GM18511 (cell line): ENCODE data around the gene EEF1G.
"Not testable (repeated sequence)": the region's sequence is repeated elsewhere in the genome, so short reads cannot be mapped to it uniquely, and the experiment has no call there.

Experiments used
- ATAC-seq: cut with Tn5 transposase; IDR thresholded peaks from one replicate; pipeline ENCODE4 v1.9.1; 2021; ENCODE audit warnings: mild to moderate bottlenecking, moderate library complexity; ENCODE audit not compliant: unreplicated experiment

The EEF1G gene

GRCh38 chr11:62603776-62604299, 30.1 kb upstream of the EEF1G start:
- ATAC-seq, result no peak

- no peak for ATAC-seq
Observed at GRCh38 chr11:62603072-62603408, 29.3 kb upstream of the EEF1G start.

- ATAC-seq, result no peak
Observed at GRCh38 chr11:62602141-62603071, 28.7 kb upstream of the EEF1G start.

GRCh38 chr11:62601372-62602140, 27.9 kb upstream of the EEF1G start, which contains the start of gene MTA2:
Gene MTA2 (minus strand): TSS chr11:62601865. CDS start chr11:62601450, 415 bp downstream.
- peak; percentile 83 for ATAC-seq

- peak; percentile 23 for ATAC-seq
Observed at GRCh38 chr11:62601122-62601371, 27.4 kb upstream of the EEF1G start.

GRCh38 chr11:62600367-62601121, 26.9 kb upstream of the EEF1G start:
- ATAC-seq, result no peak

GRCh38 chr11:62599901-62600300, 26.2 kb upstream of the EEF1G start:
- no peak for ATAC-seq

GRCh38 chr11:62599069-62599696, 25.5 kb upstream of the EEF1G start:
- peak; percentile 67 for ATAC-seq

GRCh38 chr11:62595124-62595523, 21.4 kb upstream of the EEF1G start:
- ATAC-seq, result no peak

GRCh38 chr11:62593434-62594044, 19.8 kb upstream of the EEF1G start:
- no peak for ATAC-seq

- ATAC-seq, result no peak
Observed at GRCh38 chr11:62592989-62593421, 19.3 kb upstream of the EEF1G start.

- ATAC-seq, result no peak
Observed at GRCh38 chr11:62592146-62592815, 18.6 kb upstream of the EEF1G start.

GRCh38 chr11:62591448-62592145, 17.9 kb upstream of the EEF1G start, which contains the start of gene TUT1:
Gene TUT1 (minus strand): TSS chr11:62591523. CDS start chr11:62591485, 38 bp downstream.
- peak; percentile 91 for ATAC-seq

GRCh38 chr11:62588966-62589637, 15.4 kb upstream of the EEF1G start:
- no peak for ATAC-seq

GRCh38 chr11:62585356-62585755, 11.7 kb upstream of the EEF1G start:
- ATAC-seq, result not testable (repeated sequence)

- ATAC-seq, result not testable (repeated sequence)
Observed at GRCh38 chr11:62581735-62582134, 8.0 kb upstream of the EEF1G start.

GRCh38 chr11:62580959-62581715, 7.4 kb upstream of the EEF1G start:
- no peak for ATAC-seq

GRCh38 chr11:62579252-62579651, 5.6 kb upstream of the EEF1G start:
- ATAC-seq, result no peak
